Right forelimb (tissue), 1 donor: ENCODE measurements around the gene ODAM.
"Not testable (repeated sequence)": the region's sequence is repeated elsewhere in the genome, so short reads cannot be mapped to it uniquely, and the experiment has no call there.

ENCODE experiments used
- DNase-seq: peaks from one replicate; pipeline ENCODE4 v3.0.0-alpha.2; 2018

The ODAM gene

DNA sequence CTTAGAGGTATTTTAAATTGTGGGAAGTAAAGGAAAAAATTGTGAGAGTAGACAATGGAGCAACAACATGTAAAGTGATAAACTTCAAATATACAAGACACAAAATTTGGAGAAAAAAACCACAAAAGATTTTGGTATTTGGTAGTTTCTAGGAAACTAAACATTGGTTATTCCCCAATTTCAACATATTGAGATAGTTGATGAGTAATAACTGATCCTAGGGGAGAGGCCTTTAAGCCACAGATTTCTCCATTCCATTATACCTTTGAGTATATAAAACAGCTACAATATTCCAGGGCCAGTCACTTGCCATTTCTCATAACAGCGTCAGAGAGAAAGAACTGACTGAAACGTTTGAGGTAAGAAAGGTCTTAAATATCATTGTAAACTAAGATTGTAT is 30.3 kb downstream of the ODAM start, which contains the start of gene FDCSP:
Gene FDCSP, plus strand, starts transcription at position 301 of the 400 bp plus-strand sequence. CDS start 5,071 bp downstream, outside the sequence.
- DNase-seq = no peak

DNA sequence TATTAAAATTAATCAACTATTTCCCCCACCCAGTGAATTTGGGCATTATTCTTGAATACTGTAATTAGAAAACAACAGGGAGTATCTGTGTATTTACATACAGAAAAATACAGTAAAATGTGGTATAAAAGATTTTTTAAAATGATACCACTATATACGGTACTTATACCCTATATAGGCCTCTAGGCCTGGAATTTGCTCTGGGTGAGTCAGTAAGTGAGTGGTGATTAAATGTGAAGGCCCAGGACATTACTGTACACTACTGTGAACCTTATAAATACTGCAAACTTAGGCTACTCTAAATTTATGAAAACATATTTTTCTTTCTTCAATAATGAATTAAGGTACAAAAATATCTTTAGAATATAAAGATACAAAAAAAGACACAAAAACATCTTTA is 40.6 kb downstream of the ODAM start:
- DNase-seq = no peak

DNA sequence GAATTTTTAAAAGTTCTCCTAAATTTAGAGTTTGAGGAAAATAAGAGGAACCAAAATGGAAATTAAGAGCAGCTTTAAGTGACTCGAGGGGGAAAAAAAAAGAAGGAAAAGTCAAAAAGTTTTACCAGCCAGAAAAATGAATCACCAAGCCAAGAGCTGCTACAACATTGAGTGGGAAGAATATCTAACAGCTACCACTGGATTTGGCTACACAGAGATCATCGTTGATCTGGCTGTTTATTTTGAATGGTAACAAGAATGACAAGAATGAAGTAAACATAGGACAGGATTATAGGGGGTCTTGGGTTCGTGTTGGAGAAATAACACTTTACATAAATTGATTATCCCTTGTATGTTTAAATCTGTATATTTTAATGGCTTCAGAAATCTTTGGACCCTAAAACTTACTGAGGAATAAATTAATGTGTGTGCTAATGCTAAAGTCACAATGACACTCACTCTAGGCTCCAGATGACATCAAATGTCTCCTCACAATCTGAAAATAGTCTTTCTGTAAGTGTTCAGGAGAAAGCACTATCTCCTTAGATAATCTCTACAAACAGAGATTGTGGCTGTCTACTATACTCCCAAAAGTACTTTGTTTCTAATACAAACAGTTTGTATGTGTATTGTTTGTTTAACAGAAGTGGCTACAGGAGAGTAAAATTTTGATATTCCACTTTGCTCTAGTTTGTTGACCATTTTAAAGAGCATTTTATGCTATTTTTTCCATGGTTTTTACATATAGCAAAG is 43.8 kb downstream of the ODAM start:
- no peak for DNase-seq

DNA sequence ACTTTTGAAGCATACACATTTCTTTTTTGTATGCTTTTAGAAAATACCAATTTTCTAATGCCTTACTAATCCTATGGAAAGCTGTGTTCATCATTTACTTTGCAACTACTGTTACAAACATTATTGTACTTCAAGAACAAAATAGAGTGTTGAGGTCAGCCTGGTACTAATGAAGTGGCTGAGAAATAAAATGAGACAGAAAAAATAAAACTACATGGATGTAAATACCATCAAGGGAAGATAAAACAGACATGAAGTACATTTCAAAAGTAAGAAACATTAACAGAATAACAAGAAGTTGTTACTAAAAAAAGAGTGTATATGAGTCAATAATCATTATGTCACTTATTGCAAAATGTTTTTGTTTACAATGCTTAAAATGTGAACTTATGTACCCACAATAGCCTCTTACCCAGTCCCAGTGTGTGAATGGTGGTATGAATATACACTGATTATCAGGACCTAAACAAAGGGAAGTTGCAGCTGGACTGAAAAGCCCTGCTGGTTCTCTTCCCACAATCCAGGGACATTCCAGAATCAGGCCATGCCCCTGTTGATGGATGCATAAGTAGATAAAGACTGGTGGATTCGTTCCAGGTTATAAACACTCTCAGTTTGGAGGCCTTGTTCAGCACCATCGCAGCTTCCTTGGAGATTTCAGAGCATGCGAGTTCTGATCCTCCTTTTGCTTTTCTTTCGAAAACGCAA is 44.5 kb downstream of the ODAM start:
- DNase-seq = no peak

DNA sequence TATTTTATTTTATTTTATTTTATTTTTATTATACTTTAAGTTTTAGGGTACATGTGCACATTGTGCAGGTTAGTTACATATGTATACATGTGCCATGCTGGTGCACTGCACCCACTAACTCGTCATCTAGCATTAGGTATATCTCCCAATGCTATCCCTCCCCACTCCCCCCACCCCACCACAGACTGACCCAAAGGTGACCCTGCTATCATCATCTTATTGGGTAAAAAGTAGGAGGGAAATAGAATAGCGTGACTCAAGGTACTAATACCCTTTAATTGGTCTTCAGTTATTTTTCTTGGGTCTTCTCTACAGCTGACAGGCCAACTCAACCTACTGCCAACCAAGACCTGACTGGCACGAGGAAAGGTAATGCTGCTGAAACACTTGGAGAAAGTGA is 46.8 kb downstream of the ODAM start, which contains the start of gene CSN3:
Gene CSN3, plus strand, starts transcription at position 301 of the 400 bp plus-strand sequence. CDS start 2,223 bp downstream, outside the sequence.
- not testable (repeated sequence) for DNase-seq

DNA sequence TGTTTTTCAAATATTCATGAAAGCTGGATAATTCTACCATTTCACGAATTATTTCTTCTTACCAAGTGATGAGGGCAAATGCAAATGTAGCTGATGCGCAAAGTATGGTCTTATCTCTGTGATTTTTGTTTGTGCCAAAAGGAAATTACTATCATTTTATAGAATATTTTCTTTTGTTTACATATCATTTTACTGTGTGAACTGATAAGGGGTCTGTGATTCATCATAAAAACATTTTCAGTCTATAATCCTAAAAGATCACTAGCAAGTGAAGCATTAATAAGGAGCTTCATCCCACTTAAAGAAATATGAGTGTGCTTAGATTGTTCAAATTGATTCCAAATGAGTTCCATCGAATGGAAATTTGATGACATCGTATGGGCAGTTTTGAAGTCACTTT is 47.6 kb downstream of the ODAM start:
- no peak for DNase-seq

DNA sequence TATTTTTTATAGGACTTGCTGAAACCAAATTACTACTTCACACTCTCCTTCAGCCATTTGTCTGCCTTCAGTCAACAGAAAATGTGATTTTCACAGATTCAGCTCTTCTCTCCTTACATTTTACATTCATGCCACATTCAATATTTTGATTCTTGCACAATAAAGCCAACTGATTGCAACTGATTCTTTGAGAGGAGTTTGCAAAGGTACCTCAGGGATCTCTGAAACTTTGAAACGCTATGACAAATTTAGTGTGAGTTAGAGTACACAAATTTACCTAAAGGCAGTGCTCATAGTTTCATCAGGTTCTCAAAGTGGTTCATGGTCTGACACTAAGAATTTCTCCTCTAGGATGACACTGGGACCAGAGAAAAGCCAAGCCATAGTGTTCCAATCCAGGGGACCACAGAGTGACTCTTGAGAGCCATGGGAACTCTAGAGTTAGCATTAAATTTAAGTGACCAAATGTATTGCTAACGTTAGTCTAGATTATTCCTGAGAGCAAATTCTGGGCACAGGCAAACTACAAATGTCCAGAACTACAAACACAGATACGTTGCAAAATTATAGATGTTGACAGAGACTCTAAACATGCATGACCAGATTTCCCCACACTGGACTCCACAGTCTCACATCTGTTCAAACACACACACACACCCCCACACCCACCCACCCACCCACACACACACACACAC is 55.9 kb downstream of the ODAM start:
- DNase-seq = no peak

DNA sequence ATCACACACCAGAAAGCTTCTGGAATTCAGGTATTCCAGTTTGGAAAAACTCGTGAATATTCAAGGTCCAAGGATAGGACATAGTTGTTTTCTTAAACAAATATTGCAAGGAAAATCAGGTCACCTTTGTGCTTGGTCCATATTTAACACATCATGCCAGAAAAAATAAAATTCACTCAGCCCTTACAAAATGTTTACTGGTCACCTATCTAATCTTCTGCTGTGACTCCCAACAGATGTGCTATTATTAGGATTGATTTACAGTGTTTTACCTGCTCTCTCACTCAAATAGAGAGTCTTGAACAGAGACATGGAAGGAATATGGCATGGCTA is 56.4 kb downstream of the ODAM start:
- DNase-seq = no peak
